Nucleus accumbens (tissue), 56 donors: ENCODE results near the gene SYNM.

Experiments
- DNase-seq, 56 donors: peaks; one replicate each; lab custom pipeline; 2025; lab: John Stamatoyannopoulos, UW

Gene SYNM

DNA sequence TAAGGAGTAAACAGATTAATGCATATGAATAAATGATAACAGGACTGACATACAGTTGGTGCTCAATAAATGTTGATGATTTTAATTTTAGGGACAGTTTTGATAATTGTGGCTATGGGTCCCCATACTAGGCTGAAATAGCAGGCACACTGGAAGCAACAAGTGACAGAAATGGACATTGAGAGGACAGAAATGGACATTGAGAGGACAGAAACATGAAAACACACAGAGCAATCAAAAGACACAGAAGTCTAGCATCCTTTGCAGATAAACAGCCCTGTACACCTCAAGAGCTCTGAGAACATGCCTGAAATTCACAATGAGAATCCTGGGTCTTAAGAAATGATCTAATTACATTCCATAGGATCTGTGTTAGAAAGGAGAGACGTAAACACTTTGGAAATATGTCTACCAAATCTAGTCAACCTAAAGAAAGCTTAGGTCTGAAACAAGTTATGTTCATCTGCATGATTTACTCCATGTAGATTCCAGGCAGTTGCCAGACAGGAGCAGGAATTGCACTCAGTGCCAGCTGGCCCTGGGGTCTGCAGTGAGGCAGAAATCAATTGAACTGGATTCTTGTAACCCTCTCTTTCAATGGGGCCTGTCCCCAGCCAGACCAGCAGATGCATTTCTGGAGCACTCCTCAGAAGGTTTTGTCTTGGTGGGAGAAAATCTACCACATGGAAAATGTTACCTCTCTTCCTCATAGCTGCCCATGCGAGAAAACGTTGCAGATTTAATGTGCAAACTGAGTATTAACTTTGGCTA lies 60.3 kb downstream of the SYNM start:
- no peak for DNase-seq

- DNase-seq, result no peak
Measured at GRCh38 chr15:99165956-99166689, 61.2 kb downstream of the SYNM start.

DNA sequence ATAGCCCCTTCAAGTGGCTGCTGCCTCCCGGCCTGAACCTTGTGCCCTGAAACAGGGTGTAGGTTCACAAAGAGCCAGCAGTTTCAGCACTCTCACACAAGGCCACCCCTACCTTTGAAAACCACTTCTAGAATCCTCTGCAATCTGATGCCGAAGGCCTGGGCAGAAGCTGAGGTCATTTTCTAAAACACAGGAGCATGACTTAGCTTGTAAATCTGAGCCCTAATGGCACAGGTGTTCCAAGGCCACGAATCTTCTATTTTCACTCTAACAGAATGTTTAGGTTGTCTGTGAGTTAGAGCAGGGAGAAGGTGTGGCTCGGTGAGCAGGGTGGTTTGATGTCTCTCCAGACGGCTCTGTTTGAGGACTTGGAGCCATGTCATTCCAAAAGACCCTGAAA lies 62.3 kb downstream of the SYNM start:
- no peak for DNase-seq

DNA sequence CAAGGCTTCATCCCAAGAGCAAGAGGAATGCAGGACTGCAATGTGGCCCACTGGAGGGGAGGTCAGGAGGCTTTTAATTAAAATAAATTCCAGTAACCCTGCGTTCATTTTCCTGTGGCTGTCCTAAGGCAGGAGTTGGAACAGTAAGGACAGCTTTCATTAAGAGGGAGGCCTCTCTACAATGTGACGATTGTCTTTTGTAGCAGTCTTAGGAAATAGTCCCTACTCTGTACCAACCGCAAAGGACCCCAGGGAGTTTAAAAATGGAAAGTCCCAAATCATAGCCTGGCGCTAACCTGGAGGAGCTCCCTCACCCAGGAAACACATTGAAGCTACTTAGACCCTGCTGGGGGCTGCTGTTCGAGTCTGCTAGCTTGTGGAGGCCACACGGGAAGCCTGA lies 62.8 kb downstream of the SYNM start:
- DNase-seq, result no peak

DNA sequence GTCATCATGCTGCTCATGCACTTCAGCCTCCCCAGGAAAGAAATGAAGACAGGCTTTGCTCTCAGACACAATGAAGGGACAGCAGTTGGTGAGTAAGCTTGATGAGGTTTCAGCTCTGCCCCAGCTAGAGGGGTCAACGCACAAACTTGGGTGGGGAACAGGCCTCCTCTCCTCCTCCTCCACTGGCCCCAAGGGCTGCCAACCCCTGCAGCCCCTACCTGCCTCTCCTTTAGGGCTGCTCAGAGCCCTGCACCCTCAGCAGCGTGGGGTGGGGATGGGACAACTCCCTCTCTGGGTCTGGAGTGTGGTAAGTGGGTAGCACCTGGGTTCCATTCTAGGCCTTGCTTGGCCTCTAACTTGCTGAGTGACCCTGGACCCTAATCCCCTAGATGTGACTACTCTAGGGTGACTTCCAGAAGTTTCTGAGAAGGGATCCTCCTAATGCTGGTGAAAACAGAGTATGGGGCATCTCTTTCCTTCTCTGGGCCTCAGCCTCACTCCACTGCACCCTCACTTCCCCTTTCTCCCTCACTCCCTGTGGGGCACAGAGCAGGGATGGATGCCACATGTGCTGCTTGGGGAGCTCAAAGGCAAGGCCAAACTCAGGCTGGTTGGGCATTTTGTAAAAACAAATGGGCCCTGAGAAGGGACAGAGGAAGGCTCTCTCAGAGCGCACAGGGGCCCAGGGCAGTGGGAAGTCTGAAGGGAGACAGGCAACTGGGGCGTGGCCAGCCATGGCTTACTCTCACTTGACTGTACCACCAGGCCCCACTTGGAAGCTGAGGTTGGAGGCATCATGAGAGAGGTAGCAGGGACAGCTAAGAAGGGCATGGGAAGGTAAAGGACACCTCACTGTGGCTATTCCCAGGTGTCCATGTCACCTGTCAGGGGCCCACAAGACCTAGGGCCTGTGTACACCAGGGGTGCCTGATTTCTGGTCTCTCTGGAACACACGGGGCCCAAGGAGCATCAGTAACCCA lies 64.0 kb downstream of the SYNM start:
- no peak for DNase-seq

DNA sequence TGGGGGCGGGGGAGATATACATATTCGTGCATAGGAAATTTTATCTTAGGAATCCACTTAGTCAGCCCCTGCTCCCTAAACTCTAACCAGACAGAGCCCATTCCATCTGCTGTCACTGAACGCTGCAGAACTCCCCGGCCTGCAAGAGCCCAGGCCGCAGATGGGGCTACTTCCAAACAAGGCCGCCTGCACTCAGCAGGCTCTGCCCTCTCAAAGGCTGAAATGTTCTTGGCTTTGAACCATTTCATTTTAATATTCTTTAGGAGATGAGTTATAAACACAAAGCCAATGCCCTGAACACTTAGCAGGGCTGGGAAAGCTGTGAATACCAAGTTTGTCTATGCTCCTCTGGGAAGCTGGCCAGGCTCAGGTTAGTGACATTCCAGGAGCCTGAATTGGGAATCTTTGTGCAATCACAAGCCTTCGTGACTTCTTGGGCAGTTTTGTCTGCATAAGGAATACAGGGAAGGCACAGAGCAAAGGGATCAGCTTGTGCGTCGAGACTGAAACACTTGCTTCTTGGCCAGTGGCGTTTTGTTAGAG lies 65.0 kb downstream of the SYNM start:
- peak in 1 of 56 donors; percentile 29 for DNase-seq

- no peak for DNase-seq
Measured at GRCh38 chr15:99170476-99171065, 65.7 kb downstream of the SYNM start.

DNA sequence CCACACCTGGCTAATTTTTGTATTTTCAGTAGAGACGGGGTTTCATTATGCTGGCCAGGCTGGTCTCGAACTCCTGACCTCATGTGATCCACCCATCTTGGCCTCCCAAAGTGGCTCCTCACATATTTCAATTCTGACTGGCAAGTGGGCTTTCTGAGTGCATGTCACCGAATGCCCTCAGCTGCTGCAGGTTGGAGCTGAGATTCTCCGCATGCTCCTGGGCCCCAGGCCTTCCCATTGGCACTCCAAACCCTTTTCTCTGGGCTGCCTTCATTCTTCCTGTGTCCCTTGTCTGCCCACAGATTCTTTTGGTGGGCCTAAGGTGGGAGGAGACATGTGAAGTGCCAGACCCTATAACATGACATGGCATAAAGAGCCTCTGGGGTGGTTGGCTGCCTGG lies 67.3 kb downstream of the SYNM start:
- DNase-seq, result no peak

GRCh38 chr15:99172989-99173388 lies 68.1 kb downstream of the SYNM start:
- DNase-seq, result no peak

GRCh38 chr15:99174567-99175395 lies 69.9 kb downstream of the SYNM start:
- no peak for DNase-seq

- DNase-seq, result no peak
Measured at GRCh38 chr15:99176757-99177156, 71.9 kb downstream of the SYNM start.

DNA sequence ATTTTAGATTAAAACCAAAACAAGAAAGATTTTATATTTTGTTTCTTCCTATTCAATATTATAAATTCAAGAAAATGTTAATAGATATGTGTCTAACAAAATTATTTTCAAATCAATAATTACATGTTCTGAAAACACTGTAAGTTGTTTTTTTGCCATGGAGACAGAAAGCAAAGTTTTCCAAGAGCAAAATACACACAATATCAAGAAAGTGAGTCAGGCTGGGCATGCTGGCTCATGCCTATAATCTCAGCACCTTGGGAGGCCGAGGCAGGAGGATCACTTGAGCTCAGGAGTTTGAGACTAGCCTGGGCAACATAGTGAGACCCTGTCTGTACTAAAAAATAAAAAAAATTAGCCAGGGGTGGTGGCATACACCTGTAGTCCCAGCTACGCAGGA lies 72.8 kb downstream of the SYNM start:
- DNase-seq, result no peak

- no peak for DNase-seq
Measured at GRCh38 chr15:99180086-99180963, 75.4 kb downstream of the SYNM start.

GRCh38 chr15:99180964-99181306 lies 76.1 kb downstream of the SYNM start:
- DNase-seq, result no peak

- DNase-seq, result no peak
Measured at GRCh38 chr15:99181545-99181971, 76.7 kb downstream of the SYNM start.

DNA sequence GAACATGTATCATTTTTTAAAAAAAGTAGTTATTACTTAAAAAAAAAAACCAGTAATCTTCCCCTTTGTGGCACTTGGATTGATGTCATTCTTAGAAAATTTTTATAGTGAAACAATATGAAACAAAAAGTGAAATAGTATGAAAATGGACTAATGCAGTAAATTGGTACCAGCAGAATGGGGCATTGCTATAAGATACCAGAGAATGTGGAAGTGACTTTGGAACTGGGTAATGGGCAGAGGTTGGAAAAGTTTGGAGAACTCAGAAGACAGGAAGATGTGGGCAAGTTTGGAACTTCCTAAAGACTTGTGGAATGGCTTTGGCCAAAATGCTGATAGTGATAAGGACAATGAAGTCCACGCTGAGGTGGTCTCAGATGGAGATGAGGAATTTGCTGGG lies 77.9 kb downstream of the SYNM start:
- DNase-seq, result no peak
